HepG2 (cell line): ENCODE measurements around the gene VTN. TPM values are rescaled to one million over a fixed set of nuclear protein-coding genes. Genes with fewer than 3 reads are reported as not detected.

Experiments used
- ARID4A ChIP-seq: sonication (generic); formaldehyde crosslinking; IDR thresholded peaks from 2 replicates; pipeline ENCODE4 v1.5.0; 2020; ENCODE audit warnings: mild to moderate bottlenecking, missing genetic modification reagents, borderline replicate concordance
- ATF4 ChIP-seq, 2 experiments: fragments of 450-650 bp in 1 of 2; sonication (generic) in 1 of 2; formaldehyde crosslinking; IDR thresholded peaks; 2 replicates each; pipeline versions ENCODE4 v1.5.0 to v1.8.0; 2020 to 2022; ENCODE audit warnings: mild to moderate bottlenecking in 1 of 2, missing genetic modification reagents in 1 of 2
- DRAP1 ChIP-seq: IDR thresholded peaks from 2 replicates; pipeline ENCODE4 v1.6.1; 2016; ENCODE audit warnings: missing genetic modification reagents, missing compliant biosample characterization
- HNRNPK ChIP-seq: fragments of 200-400 bp; formaldehyde crosslinking; IDR thresholded peaks from 2 replicates; pipeline ENCODE4 v1.6.1; 2018; ENCODE audit warnings: low read length, low read depth, moderate library complexity, mild to moderate bottlenecking; ENCODE audit not compliant: poor library complexity, severe bottlenecking
- KDM3A ChIP-seq: IDR thresholded peaks from 2 replicates; pipeline ENCODE4 v1.6.1; 2018; ENCODE audit warnings: low read depth, missing compliant biosample characterization
- MATR3 ChIP-seq: sonication (generic); formaldehyde crosslinking; IDR thresholded peaks from 2 replicates; pipeline ENCODE4 v1.4.0; 2020; ENCODE audit warnings: missing genetic modification reagents
- MED13 ChIP-seq: sonication (generic); formaldehyde crosslinking; IDR thresholded peaks from 2 replicates; pipeline ENCODE4 v1.5.0; 2020; ENCODE audit warnings: missing genetic modification reagents
- MEF2D ChIP-seq: sonication (generic); formaldehyde crosslinking; IDR thresholded peaks from 2 replicates; pipeline ENCODE4 v1.5.1; 2020; ENCODE audit warnings: mild to moderate bottlenecking, missing genetic modification reagents
- ONECUT2 ChIP-seq: sonication (generic); formaldehyde crosslinking; IDR thresholded peaks from 2 replicates; pipeline ENCODE4 v1.4.0; 2020; ENCODE audit warnings: missing genetic modification reagents
- PHF20 ChIP-seq: sonication (generic); formaldehyde crosslinking; IDR thresholded peaks from 2 replicates; pipeline ENCODE4 v1.5.0; 2020; ENCODE audit warnings: mild to moderate bottlenecking, missing genetic modification reagents
- SCMH1 ChIP-seq: sonication (generic); formaldehyde crosslinking; IDR thresholded peaks from 2 replicates; pipeline ENCODE4 v1.9.0; 2021; ENCODE audit warnings: missing genetic modification reagents, mild to moderate bottlenecking, borderline replicate concordance
- SIN3B ChIP-seq: fragments of 150-350 bp; IDR thresholded peaks from 2 replicates; pipeline ENCODE4 v1.6.1; 2014; ENCODE audit warnings: low read length
- SMC3 ChIP-seq: IDR thresholded peaks from 2 replicates; pipeline ENCODE4 v1.6.1; 2011; ENCODE audit warnings: low read length, improper control_type of control experiment
- SP140L ChIP-seq: sonication (generic); formaldehyde crosslinking; IDR thresholded peaks from 2 replicates; pipeline ENCODE4 v1.4.0; 2020; ENCODE audit warnings: missing genetic modification reagents, borderline replicate concordance
- USF2 ChIP-seq, 2 experiments: sonication (generic) in 1 of 2; formaldehyde crosslinking in 1 of 2; IDR thresholded peaks; 2 replicates each; pipeline versions ENCODE4 v1.5.1 to v1.6.1; 2011 to 2020; ENCODE audit warnings: borderline replicate concordance in 1 of 2, low read depth in 1 of 2, low read length in 1 of 2, mild to moderate bottlenecking in 1 of 2, missing genetic modification reagents in 1 of 2, moderate library complexity in 1 of 2
- ZNF296 ChIP-seq: sonication (generic); formaldehyde crosslinking; conservative IDR thresholded peaks from 2 replicates; pipeline ENCODE4 v1.5.0; 2020; ENCODE audit warnings: mild to moderate bottlenecking, missing genetic modification reagents
- ZNF446 ChIP-seq: sonication (generic); formaldehyde crosslinking; IDR thresholded peaks from 2 replicates; pipeline ENCODE4 v1.5.0; 2020; ENCODE audit warnings: mild to moderate bottlenecking, missing genetic modification reagents
- ZNF747 ChIP-seq: sonication (generic); formaldehyde crosslinking; IDR thresholded peaks from 2 replicates; pipeline ENCODE4 v1.8.1; 2023; ENCODE audit warnings: missing genetic modification reagents, mild to moderate bottlenecking, borderline replicate concordance
- polyA plus RNA-seq, 8 experiments: library from polyadenylated mRNA; depleted of rRNA in 3 of 8; stranded (reverse) in 7 of 8; unstranded in 1 of 8; fragments of >200 nt; fragmentation: Illumina TruSeq in 4 of 8; extraction: Trizol in 4 of 8; gene quantifications; 2 replicates each; pipeline versions ENCODE4 v1.2.1 to v1.2.3, GENCODE V29; 2011 to 2016; ENCODE audit warnings: low read depth in 4 of 8, missing spikeins in 1 of 8, mixed read lengths in 1 of 8; ENCODE audit not compliant: insufficient read depth in 1 of 8
- total RNA-seq, 5 experiments: library from RNA; depleted of rRNA; stranded (reverse); fragments of >200 nt; fragmentation: Illumina TruSeq; extraction: Trizol; gene quantifications; 2 replicates each; pipeline ENCODE4 v1.2.3, GENCODE V29; 2016; ENCODE audit warnings: low read depth in 1 of 5
- TF ChIP-seq, protein P1 (sequence below): sonication (generic); formaldehyde crosslinking; IDR thresholded peaks from 2 replicates; pipeline ENCODE4 v1.5.0; 2020; ENCODE audit warnings: mild to moderate bottlenecking, missing genetic modification reagents

Gene VTN
- total and polyA plus RNA-seq, 2 of the 13 experiments (the other 11 are each of a cell fraction or from before 2014, with no cell fraction given) = 108 to 131 TPM

DNA sequence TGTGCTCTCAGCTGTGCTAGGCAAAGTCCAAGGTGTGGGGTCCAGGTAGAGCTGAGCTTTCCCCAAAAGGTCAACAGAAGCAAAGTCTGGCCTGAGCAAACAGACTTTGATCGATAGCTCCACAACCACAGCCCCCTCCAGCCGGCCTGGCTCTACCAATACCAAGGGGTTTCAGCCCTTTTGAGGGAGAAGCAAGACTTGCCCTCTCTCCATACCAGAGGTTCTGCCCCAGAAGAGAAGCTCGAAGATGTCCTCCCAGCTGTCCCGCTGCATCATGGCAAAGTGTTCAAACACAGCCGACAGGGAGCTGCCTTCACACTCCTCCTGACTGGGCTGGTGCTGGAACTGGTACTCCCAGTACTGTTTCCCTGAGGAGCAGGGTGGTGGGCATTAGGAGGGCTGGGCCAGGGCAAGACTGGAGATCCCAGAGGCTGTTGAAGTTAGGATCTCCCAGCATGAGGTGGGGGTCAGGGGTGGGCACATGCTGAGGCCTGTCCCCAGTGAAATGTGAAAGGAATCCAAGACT lies 1.7 kb downstream of the VTN start (continued):
- peak; percentile 79; the same call in 1 of the 2 replicates for TF ChIP-seq ARID4A (CRISPR knock-in tag)
- no peak for TF ChIP-seq PHF20 (CRISPR knock-in tag)
- 0 out of 4 replicates have a peak, but pooled peaks of 1 of the 2 experiments have one; percentile 45 for TF ChIP-seq ATF4 (CRISPR knock-in tag; IDR thresholded peaks at IDR 0.05)
- no peak for TF ChIP-seq HNRNPK
- TF ChIP-seq MED13 = peak; percentile 85; the same call in 1 of the 2 replicates
- TF ChIP-seq SP140L = no peak
- TF ChIP-seq ZNF747 (CRISPR knock-in tag) = peak; percentile 88
- TF ChIP-seq, protein P1, sequence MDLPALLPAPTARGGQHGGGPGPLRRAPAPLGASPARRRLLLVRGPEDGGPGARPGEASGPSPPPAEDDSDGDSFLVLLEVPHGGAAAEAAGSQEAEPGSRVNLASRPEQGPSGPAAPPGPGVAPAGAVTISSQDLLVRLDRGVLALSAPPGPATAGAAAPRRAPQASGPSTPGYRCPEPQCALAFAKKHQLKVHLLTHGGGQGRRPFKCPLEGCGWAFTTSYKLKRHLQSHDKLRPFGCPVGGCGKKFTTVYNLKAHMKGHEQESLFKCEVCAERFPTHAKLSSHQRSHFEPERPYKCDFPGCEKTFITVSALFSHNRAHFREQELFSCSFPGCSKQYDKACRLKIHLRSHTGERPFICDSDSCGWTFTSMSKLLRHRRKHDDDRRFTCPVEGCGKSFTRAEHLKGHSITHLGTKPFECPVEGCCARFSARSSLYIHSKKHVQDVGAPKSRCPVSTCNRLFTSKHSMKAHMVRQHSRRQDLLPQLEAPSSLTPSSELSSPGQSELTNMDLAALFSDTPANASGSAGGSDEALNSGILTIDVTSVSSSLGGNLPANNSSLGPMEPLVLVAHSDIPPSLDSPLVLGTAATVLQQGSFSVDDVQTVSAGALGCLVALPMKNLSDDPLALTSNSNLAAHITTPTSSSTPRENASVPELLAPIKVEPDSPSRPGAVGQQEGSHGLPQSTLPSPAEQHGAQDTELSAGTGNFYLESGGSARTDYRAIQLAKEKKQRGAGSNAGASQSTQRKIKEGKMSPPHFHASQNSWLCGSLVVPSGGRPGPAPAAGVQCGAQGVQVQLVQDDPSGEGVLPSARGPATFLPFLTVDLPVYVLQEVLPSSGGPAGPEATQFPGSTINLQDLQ = no peak
- TF ChIP-seq ONECUT2 (CRISPR knock-in tag) = peak; percentile 97
- TF ChIP-seq SMC3 = no peak; the same call in 1 of the 2 replicates
- no peak for TF ChIP-seq USF2 (IDR thresholded peaks at IDR 0.05; ENCODE audit: low read depth, low read length)
- no peak; the same call in 1 of the 2 replicates for TF ChIP-seq USF2 (CRISPR knock-in tag; IDR thresholded peaks at IDR 0.05; ENCODE audit: borderline replicate concordance)
- TF ChIP-seq SCMH1 (CRISPR knock-in tag) = no peak
- TF ChIP-seq ZNF446 = no peak
- peak; percentile 65 for TF ChIP-seq DRAP1 (CRISPR knock-in tag)
- TF ChIP-seq SIN3B = no peak
- no peak; the same call in 1 of the 2 replicates for TF ChIP-seq KDM3A (CRISPR knock-in tag)
- no peak for TF ChIP-seq MATR3 (CRISPR knock-in tag)
- TF ChIP-seq ZNF296 (CRISPR knock-in tag) = no peak
- TF ChIP-seq MEF2D (CRISPR knock-in tag) = peak; percentile 87
